Activated T-helper 9 cell treated with anti-CD3 and anti-CD28 coated beads, Interleukin-2, amount 50 U/mL, for 16 hours (primary cell): ENCODE measurements around the gene KCNS1.

Source experiments
- DNase-seq: peaks from one replicate; pipeline ENCODE4 v3.0.0-alpha.2; 2020; ENCODE audit warnings: low read depth

The KCNS1 gene

DNA sequence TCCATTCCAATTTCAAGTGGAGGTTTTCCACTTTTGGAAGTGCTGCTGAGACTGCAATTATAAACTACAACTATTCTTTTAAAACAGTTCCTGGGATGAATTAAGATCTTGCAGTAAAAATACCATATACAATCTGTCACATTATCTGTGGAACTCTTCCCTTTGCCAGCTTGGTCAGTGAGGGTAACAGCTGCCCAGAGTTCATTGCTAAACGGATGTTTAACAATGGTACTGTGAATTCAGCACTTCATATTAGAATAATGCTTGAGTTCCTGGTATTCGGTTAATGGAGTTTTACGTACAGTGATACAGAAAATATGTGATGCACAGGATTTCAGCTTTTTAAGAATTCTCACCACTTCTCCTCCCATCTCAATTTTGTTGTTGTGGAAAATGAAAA lies 51.5 kb downstream of the KCNS1 start:
- DNase-seq = no peak

- no peak for DNase-seq
Measured at GRCh38 chr20:45047581-45048119, 53.3 kb downstream of the KCNS1 start.

DNA sequence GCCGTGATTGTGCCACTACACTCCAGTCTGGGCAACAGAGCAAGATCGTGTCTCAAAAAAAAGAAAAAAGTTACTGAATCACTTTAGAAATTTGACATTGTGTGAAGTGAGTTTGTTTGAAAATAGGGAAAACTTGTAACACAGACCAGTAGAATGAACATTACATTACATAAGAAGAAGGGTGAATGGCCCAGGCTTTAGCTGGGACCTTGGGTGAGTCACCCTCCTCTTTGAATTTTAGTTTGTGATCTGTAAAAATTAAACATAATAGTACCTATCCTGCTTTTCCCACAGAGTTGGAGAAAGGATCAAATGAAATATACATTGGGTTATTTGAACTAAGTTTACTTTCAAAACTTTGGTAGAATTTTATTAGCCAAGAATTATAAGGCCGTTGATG lies 56.3 kb downstream of the KCNS1 start:
- DNase-seq = no peak

DNA sequence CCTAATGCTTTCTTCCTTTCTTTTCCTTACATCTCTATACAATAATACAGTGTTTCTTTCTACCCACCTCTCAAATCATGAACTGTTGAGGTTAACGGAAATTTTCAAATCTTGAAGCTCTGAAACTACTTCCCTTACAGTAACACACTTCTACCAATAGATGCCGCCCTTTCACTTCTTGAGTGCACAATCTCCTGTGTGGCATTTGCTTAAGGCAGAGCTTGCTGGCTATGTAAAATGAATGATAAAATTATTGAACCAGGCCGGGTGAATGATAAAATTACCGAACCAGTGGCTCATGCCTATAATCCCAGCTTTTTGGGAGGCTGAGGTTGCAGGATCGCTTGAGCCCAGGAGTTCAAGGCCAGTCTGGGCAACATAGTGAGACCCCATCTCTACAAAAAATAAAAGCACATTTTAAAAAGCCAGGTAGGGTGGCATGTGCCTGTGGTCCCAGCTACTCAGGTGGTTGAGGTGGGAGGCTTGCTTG lies 56.8 kb downstream of the KCNS1 start:
- no peak for DNase-seq

DNA sequence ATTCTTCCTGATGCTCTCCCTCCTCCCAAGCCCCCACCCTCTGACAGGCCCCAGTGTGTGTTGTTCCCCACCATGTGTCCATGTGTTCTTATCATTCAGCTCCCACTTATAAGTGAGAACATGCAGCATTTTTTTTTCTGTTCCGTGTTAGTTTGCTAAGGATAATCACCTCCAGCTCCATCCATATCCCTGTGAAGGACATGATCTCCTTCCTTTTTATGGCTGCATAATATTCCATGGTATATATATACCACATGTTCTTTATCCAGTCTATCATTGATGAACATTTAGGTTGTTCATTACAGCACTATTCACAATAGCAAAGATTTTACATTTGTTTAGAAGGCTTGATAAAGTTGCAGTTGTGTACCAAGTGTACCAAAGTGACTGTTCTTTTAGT lies 57.9 kb downstream of the KCNS1 start:
- no peak for DNase-seq
